HG03575 (cell line): ENCODE data around the gene FLT1.

Experiments
- ATAC-seq: cut with Tn5 transposase; IDR thresholded peaks from one replicate; pipeline ENCODE4 v1.9.1; 2021; ENCODE audit not compliant: unreplicated experiment, insufficient number of reproducible peaks, low FRiP score; ENCODE audit errors: extremely low read depth

The FLT1 gene

DNA sequence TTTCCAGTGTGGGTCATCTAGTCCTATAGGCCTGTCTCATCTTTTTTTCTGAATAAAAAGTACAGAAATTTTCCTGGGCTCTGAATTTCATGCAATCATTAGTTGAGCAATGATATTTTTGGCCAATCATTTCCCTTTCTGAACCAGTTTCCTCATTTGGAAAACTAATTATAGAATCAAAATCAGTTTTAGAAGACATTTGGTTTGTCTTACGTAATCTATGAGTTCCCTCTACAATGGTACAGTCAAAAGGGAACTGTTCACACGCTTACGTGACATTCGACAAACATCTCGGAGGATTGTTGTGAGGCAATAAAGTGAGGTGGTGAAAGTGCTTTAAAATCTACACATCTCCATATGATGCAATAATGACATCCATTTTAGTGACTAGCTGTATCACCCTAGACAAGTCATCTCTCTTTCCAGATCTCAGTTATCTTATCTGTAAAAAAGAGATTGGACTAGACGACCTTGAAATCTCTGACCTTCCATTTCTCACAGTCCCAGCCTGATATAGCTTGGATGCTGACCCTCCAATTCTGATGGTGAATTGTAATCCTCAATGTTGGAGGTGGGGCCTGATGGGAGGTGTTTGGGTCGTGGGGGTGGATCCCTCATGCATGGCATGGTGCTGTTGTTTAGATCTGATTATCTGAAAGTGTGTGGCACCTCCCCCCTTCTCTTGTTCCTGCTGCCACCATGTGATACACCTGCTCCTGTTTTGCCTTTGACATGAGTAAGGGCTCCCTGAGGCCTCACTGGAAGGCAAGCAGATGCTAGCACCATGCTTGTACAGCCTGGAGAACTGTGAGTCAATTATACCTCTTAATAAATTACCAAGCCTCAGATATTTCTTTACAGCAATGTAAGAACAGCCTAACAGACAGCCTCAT, 26.7 kb downstream of the FLT1 start:
- no peak for ATAC-seq

DNA sequence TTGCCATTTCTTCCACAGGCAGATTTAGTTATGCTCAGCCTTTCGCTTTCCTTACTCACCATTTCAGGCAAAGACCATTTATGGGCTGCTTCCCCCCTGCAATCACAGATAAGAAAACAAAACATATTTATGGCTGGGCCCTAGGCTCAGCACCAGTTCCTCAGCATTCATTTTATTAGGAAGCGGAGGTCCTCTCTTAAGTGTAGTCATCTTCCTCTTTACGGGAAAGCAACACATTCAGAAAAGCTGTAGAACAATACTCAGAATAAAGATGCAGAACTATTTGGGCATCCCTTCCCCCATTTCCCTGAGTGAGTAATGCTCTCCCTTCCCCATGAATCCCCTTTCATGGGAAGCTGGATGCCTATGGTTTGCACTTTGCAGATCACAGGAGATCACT, 27.9 kb downstream of the FLT1 start:
- no peak for ATAC-seq

DNA sequence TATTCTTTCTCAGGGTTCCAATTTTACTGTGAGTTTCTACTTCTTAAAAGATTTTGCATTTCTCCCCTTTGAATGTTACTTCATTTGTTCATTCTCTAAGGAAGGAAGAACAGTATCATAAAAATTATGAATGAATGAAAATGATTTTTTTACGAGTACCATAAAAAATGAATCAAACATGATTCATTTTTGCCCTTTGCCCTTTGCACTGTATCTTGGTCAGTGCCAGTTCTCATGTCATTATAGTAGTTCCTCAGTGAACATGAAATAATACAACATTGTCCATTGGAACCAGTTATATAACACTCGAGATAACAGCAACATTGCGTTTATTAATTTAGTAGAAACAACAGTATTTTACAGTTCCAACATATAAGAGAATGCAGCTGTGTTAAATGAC, 28.8 kb downstream of the FLT1 start:
- no peak for ATAC-seq

DNA sequence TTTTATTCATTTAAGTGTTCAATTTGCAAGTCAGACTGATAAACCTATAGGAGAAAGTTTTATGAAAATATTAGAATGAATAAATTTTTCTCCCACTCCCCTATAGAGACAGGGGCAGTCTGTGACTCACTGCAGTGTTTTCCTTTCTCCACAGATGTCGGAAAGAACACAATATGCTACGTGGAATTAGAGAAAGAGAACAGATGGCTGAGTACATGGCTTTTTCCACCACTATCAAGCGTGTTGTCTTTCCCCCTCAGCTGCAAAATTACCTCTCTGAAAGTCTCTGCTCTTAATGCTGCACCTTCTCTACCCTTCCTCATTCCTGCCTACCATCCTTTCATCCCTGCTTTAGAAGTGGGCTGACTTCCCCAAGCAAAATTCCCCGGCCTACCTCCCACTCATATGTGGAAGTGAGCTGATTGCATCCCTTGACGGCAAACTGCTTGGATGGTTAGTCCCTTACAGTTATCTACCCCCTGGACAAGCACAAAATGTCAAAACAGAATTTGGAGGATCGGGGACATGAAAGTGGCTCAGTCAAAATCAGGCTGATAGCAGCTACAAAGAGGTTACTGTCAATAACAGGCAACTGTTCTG, 30.0 kb downstream of the FLT1 start:
- no peak for ATAC-seq

DNA sequence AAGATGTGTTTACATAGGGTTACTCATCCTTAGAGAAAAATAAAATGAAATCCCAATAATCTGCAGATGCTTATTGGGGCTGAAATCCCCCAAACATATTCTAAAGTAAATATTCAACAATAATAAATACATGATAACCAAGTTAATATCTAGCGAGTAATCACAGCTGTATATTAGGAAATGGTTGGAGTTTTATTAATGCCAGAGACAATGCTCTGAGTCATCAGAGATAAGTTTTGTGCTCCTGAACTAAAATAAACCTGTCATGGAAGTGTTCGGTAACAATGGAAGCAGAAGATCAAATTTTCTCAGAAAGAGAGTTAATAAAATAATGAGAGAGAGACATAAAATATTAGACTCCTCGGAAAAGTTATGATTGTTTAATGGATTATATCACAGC, 31.4 kb downstream of the FLT1 start:
- ATAC-seq: no peak

DNA sequence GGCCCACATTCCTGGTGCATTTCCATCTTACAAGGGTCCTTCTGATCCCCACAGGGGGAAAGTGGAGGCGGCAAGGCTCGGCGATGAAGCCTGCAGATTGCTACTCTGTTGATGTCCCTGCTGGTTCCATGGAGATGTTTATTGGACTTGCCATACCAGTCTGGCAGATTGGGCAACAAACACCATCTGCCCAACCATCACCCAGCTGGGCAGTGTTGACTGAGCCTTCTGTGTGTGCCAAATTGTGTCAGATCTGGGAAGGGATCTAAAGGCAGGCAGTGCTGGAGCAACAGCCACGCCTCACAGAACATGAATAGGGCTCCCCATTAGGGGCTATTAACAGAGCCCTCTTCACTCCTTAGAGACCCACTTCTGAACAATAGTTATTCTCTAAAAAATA, 35.0 kb downstream of the FLT1 start:
- ATAC-seq: no peak

DNA sequence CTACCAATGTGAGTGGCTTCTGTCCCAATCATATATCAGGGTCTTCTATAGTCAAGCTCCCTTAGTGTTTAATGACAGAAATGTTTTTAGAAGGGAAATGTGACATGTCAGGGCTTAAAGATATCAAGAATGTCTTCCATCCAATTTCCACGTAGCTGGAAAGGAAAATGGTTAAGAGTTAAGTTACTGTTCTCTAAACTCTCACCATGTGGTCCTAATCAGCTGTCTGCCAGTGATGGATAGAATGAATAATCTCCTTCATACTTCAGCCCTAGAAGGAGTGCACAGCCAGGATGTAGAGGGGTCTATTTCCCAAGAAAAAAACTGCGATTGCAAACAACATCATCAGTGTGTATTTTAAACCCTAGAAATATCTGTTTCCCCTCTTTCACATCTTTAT, 36.3 kb downstream of the FLT1 start:
- ATAC-seq: no peak

DNA sequence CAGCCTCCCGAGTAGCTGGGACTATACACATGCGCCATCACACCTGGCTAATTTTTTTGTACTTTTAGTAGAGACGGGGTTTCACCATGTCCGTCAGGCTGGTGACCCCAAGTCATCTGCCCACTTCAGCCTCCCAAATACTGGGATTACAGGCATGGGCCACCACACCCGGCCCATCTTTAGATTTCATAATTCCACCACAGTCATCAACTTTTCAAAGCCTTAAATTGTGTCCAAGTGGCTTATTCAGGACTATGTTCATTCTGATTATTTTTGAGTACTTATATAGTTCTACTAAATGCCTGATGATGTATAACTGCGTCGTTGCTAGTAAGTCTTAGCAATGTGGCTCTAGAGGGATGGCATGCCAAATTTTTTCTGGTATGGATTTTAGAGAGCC, 36.9 kb downstream of the FLT1 start:
- no peak for ATAC-seq

DNA sequence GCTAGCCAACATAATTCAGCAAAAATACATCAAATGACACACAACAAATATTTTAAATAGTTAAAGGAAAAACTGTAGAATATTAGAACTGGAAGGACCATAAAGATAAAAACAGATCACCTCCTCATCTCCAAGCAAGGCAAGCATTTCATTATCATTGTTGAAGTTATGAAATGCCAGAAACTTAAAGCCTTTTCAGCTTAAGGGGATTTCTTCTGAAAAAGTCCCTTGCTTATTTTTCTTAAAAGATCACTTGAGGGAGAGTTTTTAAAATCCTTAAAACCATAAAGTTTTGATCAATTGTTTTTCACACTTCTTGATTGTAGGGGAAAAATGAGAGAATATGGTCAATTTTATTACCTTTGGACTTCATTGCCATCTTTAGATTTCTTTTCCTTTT, 37.4 kb downstream of the FLT1 start:
- no peak for ATAC-seq

DNA sequence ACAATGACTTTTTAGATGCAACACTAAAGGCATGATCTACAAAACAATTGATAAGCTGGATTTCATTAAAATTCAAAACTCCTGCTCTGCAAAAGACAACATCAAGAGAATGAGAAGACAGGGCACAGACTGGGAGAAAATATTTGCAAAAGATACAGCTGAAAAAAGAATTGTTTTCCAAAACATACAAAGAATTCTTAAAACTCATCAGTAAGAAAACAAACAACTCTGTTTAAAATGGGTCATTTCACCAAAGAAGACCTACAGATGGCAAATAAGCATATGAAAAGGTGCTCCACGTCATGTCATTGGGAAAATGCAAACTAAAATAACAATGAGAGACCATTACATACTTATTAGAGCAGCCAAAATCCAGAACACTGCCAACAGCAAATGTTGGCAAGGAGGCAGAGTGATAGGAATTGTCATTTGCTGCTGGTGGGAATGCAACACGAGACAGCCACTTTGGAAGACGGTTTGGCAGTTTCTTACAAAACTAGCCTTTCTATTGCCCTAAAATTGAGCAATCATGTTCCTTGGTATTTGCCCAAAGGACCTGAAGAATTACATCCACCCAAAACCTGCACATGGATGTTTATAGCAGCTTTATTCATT, 39.2 kb downstream of the FLT1 start:
- ATAC-seq: no peak

DNA sequence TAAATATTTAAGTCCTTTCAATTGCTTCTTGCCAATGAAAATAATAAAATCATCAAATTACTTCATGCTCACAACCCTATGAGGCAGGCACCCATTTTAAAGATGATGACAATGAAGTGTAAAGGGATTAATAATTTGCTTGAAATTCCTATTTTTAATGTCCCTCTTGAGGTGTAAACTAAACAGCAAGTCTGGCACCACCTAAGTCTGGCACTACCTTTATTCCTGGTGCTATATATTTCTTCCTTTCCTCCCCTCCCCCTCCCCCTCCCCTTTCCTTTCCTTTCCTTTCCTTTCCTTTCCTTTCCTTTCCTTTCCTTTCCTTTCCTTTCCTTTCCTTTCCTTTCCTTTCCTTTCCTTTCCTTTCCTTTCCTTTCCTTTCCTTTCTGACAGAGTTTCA, 42.2 kb downstream of the FLT1 start:
- no peak for ATAC-seq

DNA sequence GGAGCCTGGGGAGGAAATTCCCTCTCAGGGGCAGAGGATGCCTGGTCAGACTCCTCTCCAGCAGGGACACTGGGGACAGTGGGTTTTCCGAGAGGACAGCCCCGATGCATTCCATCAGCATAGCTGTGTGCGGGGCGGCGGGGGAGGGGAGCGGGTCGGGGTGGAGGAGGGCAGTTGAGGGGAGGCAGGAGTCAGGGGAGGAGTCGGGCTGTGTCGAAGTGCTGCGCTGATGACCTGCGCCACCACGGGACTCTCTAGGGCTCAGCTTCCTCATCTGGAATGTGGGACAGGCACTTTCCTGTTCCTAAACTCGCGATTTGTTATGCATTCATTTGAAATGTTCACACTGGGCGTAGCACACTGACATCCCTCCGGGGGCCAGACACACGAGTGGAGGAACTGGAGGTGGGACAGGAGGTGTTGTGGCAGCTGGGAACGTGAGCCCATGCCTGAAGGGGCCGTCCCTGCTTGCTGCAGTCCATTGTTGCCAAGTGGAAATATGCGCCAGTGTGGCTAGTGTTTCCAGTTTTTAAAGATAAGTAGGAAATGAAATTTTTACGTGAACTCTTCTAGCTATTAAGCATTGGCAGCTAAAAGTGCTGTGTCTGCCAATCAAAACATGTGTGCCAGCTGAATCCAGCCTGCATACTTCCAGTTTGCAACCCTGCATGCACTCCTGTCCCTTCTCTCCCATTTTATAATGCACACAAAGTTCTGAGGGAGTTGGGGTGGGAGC, 43.3 kb downstream of the FLT1 start:
- no peak for ATAC-seq

DNA sequence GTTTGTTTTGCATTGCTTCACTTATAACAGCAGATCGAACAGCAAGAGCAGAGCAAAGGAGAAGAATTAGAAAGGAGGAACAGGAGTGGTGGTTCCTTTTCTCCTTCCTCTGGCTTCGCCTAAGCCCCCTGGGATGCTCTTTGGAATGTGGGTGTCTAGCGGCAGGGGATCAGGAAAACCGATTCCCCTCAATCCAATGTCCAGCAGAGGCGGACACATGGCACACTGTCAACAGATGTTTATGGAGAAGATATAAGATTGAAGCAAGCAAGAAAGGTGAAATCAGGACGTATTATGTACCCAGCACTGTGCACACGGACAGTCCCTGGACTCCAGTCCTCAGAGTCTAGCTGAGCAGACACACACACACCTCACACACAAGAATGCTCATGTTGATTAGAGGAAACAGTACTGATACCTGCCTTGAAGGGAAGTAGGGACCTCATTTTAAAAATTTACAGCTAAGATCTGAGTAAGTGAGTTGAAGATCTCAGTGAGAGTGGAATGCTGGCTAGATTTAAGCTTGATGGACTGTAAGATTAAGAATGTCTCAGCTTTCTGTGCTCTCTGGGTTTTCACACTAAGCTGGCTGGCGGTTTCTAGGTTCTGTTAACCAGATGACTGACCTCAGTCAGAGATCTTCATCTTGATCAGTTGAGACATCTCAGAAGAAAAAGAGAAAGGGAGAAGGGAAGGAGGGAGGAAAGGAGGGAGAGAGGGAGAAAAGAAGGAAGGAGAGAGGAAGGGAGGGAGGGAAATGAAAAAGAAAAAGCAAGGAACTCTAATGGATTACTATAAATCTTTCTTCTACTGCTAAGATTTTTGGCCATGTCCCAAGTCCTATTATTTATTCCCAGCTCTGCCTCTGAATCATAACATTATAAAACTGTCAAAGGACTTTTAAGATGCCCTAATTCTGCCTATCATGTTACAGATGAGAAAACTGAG, 44.8 kb downstream of the FLT1 start:
- ATAC-seq: no peak

DNA sequence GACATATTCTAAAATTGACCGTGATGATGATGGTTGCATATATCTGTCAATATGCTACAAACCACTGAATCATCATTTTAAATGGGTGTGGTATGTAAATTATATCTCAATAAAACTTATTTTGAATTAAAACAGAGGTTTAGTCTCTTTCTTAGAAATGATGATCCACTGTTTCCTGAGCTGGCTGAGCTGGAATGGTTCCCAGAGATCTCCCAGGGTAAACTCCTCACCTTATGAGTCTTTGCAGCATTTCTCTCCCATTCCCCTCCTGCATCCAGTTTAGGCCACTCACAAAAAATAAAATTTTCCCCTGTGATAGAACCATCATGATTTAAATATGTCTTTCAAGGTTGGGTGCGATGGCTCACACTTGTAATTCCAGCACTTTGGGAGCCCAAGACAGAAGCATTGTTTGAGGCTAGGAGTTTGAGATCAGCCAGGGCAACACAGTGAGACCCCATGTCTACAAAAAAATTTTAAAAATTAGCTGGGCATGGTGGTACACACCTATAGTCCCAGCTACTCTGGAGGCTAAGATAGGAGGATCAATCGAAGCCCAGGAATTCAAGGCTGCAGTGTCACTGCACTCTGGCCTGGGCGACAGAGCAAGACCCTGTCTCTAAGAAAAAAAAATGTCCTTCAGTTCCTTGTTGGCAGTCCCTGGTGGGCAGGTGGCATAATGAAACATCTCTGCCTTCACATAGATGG, 46.1 kb downstream of the FLT1 start:
- no peak for ATAC-seq

DNA sequence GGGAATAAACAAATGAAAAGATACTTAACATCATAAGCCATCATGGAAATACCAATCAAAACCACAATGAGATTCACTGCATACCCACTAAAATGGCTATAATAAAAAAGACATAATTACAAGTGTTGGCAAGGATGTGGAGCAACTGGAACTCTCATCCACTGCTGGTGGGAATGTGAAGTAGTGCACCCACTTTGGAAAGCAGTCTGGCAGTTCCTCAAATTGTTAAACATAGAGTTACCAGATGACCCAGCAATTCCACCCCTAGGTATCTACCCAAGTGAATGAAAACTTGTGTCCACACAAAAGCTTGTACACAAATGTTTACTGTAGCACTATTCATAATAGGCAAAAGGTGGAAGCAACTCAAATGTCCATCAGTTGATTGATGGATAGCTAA, 46.9 kb downstream of the FLT1 start:
- no peak for ATAC-seq

DNA sequence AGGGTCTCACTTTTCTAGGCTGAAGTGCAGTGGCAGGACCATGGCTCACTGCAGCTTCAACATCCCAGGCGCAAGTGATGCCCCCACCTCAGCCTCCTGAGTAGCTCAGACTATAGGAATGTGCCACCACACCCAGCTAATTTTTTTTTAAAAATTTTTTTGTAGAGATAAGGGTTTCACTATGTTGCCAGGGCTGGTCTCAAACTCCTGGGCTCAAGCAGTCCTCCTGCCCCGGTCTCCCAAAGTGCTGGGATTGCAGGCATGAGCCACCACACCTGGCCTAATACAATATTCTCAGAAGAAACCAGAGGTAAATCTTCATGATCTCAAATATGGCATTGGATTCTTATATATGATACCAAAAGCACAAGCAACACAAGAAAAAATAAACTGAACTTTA, 47.7 kb downstream of the FLT1 start:
- no peak for ATAC-seq

DNA sequence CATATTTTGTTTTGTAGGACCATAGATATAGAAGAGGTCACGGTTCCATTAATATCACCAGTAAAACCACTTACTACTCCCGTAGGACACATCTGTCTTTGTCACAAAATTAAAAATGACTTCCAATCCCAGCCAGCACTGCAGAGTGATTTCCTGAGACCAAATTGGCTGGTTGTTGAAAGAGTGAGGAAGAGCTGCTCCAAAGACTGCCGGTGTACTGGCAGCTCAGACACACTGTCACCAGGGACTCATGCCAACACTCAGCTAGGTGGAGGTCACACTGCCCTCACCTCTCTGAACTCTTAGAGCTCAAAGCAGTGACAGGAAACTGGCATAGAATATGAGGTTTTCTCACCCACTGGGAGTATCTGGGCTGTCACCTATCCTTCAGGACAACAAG, 52.1 kb downstream of the FLT1 start:
- ATAC-seq: no peak

DNA sequence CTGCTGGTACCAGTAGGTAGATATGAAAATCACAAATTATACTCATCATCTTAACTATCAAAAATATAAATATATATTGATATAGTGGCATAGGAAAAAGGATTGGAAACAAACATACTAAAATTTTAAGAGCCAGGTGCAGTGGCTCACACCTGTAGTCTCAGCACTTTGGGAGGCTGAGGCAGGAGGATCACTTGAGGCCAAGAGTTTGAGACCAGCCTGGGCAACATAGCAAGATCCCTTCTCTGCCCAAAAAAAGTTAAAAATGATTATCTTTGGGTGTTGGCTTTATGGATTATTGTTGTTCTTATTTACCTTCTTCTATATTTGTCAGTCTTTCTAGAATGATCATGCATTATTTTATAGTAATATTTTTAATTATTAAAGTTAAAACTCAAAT, 53.4 kb downstream of the FLT1 start:
- no peak for ATAC-seq
